Kidney epithelial cell (primary cell): ENCODE data around the gene RETREG1. TPM values are rescaled to one million over a fixed set of nuclear protein-coding genes. Genes with fewer than 3 reads are reported as not detected.
A peak's percentile ranks its signal among the peaks of the same experiment; 100 is the strongest.

ENCODE experiments used
- DNase-seq: peaks from one replicate; pipeline ENCODE4 v3.0.0-alpha.2; 2010; ENCODE audit warnings: low read depth
- H3K27me3 ChIP-seq: 2 replicates; pipeline ENCODE4 v1.6.0; 2011; ENCODE audit warnings: low read length; ENCODE audit not compliant: control insufficient read depth, insufficient read depth
- H3K36me3 ChIP-seq: 2 replicates; pipeline ENCODE4 v1.5.1; 2011; ENCODE audit warnings: low read length; ENCODE audit not compliant: control insufficient read depth, insufficient read depth
- H3K4me3 ChIP-seq: 2 replicates; pipeline ENCODE4 v1.5.1; 2011; ENCODE audit warnings: low read depth, mild to moderate bottlenecking, control low read depth, low read length
- CTCF ChIP-seq: IDR thresholded peaks from 2 replicates; pipeline ENCODE4 v1.5.1; 2011; ENCODE audit warnings: mild to moderate bottlenecking, moderate library complexity, low read length, control low read depth, inconsistent platforms; ENCODE audit not compliant: insufficient read depth, poor library complexity, severe bottlenecking
- total RNA-seq: library from RNA; depleted of rRNA; stranded (reverse); fragments of >200 nt; gene quantifications from 2 replicates; pipeline ENCODE4 v1.2.3, GENCODE V29; 2015

RETREG1 gene
- total RNA-seq, 1 donor from 2014 or later, result 14.8 TPM

DNA sequence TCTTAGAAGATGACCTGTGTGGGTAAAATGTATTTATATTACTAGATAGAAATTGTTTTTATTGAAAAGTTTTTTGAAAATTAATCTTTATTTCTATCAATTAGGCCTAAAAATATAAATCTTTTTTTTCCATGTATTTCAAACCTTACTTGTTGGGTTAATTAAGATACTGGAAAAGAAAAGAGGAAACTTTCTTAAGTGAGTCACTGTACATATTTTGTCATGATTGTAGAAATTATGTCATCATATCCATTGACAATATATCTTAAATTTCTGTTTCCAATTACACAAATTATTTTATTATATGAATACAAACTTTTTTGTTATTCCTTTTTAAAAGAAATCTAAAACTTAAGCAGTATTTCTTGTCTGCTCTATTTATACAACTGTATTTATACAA is 53.1 kb downstream of the RETREG1 start:
- TF ChIP-seq CTCF, result no peak
- no peaks in the 10 kb centered on the region for H3K36me3 ChIP-seq
- no peak for DNase-seq
- H3K4me3 ChIP-seq, result no peak overlapping the region
- no peaks in the 10 kb centered on the region for H3K27me3 ChIP-seq

GRCh38 chr5:16561660-16562059 is 55.1 kb downstream of the RETREG1 start:
- no peak for TF ChIP-seq CTCF
- H3K4me3 ChIP-seq, result no peak overlapping the region
- no peak for DNase-seq
- H3K36me3 ChIP-seq, result no peaks in the 10 kb centered on the region
- H3K27me3 ChIP-seq, result no peaks in the 10 kb centered on the region

- Histone ChIP-seq H3K4me3 (no peak overlapping the region), H3K27me3 (no peaks in the 10 kb centered on the region), H3K36me3 (no peaks in the 10 kb centered on the region)
- no peak for DNase-seq
- TF ChIP-seq CTCF, result no peak
These were observed 57.1 kb downstream of the RETREG1 start for GRCh38 chr5:16559702-16560101.

DNA sequence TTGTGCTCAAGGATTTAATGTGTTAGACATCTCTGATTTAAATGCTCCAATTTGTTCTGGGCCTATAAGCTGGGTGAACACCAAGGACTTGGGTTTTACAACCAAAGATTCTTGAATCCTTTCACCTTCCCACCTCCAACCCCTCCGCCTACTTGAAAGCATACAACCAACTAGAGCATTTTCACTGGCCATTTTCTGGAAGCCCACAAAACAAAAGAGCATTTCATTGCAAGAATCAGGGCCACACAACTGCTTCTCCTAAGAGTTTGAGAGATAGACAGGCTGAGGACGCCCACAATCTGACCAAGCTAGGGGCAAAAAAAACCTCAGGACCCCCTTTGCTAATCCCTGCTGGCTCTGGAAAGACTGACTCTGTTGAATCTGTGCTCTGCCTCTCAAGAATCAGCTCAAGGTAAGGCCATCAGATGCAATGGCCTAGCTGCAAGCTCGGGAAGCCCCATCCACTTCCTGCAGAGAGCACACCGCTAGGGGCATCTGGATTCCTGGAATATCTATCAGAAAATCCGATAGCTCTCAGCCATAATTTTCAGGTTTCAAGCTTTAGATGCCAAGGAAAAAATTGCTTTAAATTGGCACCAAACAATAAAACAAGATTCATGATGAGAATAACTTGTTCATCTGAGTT is 57.7 kb downstream of the RETREG1 start:
- no peak overlapping the region for H3K4me3 ChIP-seq
- no peaks in the 10 kb centered on the region for H3K36me3 ChIP-seq
- H3K27me3 ChIP-seq, result no peaks in the 10 kb centered on the region
- peak; percentile 4 for TF ChIP-seq CTCF
- DNase-seq, result no peak

GRCh38 chr5:16557477-16557876 is 59.3 kb downstream of the RETREG1 start:
- DNase-seq, result no peak
- H3K4me3 ChIP-seq, result no peak overlapping the region
- no peaks in the 10 kb centered on the region for H3K27me3 ChIP-seq
- TF ChIP-seq CTCF, result no peak
- H3K36me3 ChIP-seq, result no peaks in the 10 kb centered on the region

GRCh38 chr5:16554110-16554509 is 62.7 kb downstream of the RETREG1 start:
- H3K27me3 ChIP-seq, result no peaks in the 10 kb centered on the region
- no peak overlapping the region for H3K4me3 ChIP-seq
- no peaks in the 10 kb centered on the region for H3K36me3 ChIP-seq
- TF ChIP-seq CTCF, result no peak
- DNase-seq, result no peak
